Measurements from ENCODE around the gene SKAP2.
A peak's percentile ranks its signal among the peaks of the same experiment; 100 is the strongest.

Gene SKAP2

GRCh38 chr7:26792576-26792975, 71.8 kb downstream of the SKAP2 start:
- Histone ChIP-seq H3K36me3 (ENCODE audit: insufficient read depth, low read depth, low read length) (no peaks in the 10 kb centered on the region), H3K27me3 (ENCODE audit: insufficient read depth, low read length) (no peaks in the 10 kb centered on the region), H3K27ac (ENCODE audit: low read length) (no peak overlapping the region), H3K4me3 (ENCODE audit: low read length) (no peak overlapping the region), H3K9me3 (ENCODE audit: insufficient read depth, low read depth, low read length) (no peaks in the 10 kb centered on the region), H3K9ac (ENCODE audit: low read depth, low read length) (no peak overlapping the region), H3K4me1 (ENCODE audit: insufficient read depth, low read length) (no peaks in the 10 kb centered on the region)

GRCh38 chr7:26792006-26792405, 72.4 kb downstream of the SKAP2 start:
- Histone ChIP-seq H3K36me3 (ENCODE audit: insufficient read depth, low read depth, low read length) (no peaks in the 10 kb centered on the region), H3K4me3 (ENCODE audit: low read length) (no peak overlapping the region)

GRCh38 chr7:26789481-26790184, 74.8 kb downstream of the SKAP2 start:
- H3K27me3 ChIP-seq (ENCODE audit: insufficient read depth, low read length) = no peaks in the 10 kb centered on the region
- H3K9ac ChIP-seq (ENCODE audit: low read depth, low read length) = no peak overlapping the region
- no peak overlapping the region for H3K27ac ChIP-seq (ENCODE audit: low read length)
- H3K4me3 ChIP-seq (ENCODE audit: low read length) = no peak overlapping the region
- H3K36me3 ChIP-seq (ENCODE audit: insufficient read depth, low read depth, low read length) = no peaks in the 10 kb centered on the region
- no peaks in the 10 kb centered on the region for H3K9me3 ChIP-seq (ENCODE audit: insufficient read depth, low read depth, low read length)
- H3K4me1 ChIP-seq (ENCODE audit: insufficient read depth, low read length) = no peaks in the 10 kb centered on the region; the same call in 1 of the 2 replicates

More at GRCh38 chr7:26792006-26792405, 72.4 kb downstream of the SKAP2 start:
- H3K27me3 ChIP-seq (ENCODE audit: insufficient read depth, low read length) = no peaks in the 10 kb centered on the region
- no peaks in the 10 kb centered on the region for H3K4me1 ChIP-seq (ENCODE audit: insufficient read depth, low read length)
- no peak overlapping the region for H3K27ac ChIP-seq (ENCODE audit: low read length)
- H3K9ac ChIP-seq (ENCODE audit: low read depth, low read length) = no peak overlapping the region
- H3K9me3 ChIP-seq (ENCODE audit: insufficient read depth, low read depth, low read length) = no peaks in the 10 kb centered on the region

GRCh38 chr7:26787701-26788100, 76.7 kb downstream of the SKAP2 start:
- Histone ChIP-seq H3K27ac (ENCODE audit: low read length) (no peak overlapping the region), H3K4me3 (ENCODE audit: low read length) (no peak overlapping the region), H3K9me3 (ENCODE audit: insufficient read depth, low read depth, low read length) (no peaks in the 10 kb centered on the region), H3K27me3 (ENCODE audit: insufficient read depth, low read length) (no peaks in the 10 kb centered on the region), H3K36me3 (ENCODE audit: insufficient read depth, low read depth, low read length) (no peaks in the 10 kb centered on the region), H3K9ac (ENCODE audit: low read depth, low read length) (no peak overlapping the region), H3K4me1 (ENCODE audit: insufficient read depth, low read length) (peaks cover 7% of the 10 kb centered on the region; the same call in 1 of the 2 replicates)

GRCh38 chr7:26784118-26784517, 80.3 kb downstream of the SKAP2 start:
- Histone ChIP-seq H3K36me3 (ENCODE audit: insufficient read depth, low read depth, low read length) (no peaks in the 10 kb centered on the region), H3K9me3 (ENCODE audit: insufficient read depth, low read depth, low read length) (no peaks in the 10 kb centered on the region), H3K4me3 (ENCODE audit: low read length) (peak overlapping the region; percentile 41), H3K4me1 (ENCODE audit: insufficient read depth, low read length) (peaks cover 11% of the 10 kb centered on the region; the same call in 1 of the 2 replicates), H3K9ac (ENCODE audit: low read depth, low read length) (no peak overlapping the region), H3K27me3 (ENCODE audit: insufficient read depth, low read length) (no peaks in the 10 kb centered on the region), H3K27ac (ENCODE audit: low read length) (no peak overlapping the region)

GRCh38 chr7:26782501-26782900, 81.9 kb downstream of the SKAP2 start:
- no peak overlapping the region for H3K9ac ChIP-seq (ENCODE audit: low read depth, low read length)
- H3K27me3 ChIP-seq (ENCODE audit: insufficient read depth, low read length) = no peaks in the 10 kb centered on the region
- no peak overlapping the region for H3K4me3 ChIP-seq (ENCODE audit: low read length)
- H3K9me3 ChIP-seq (ENCODE audit: insufficient read depth, low read depth, low read length) = no peaks in the 10 kb centered on the region
- peaks cover 11% of the 10 kb centered on the region; the same call in 1 of the 2 replicates for H3K4me1 ChIP-seq (ENCODE audit: insufficient read depth, low read length)
- no peaks in the 10 kb centered on the region for H3K36me3 ChIP-seq (ENCODE audit: insufficient read depth, low read depth, low read length)
- H3K27ac ChIP-seq (ENCODE audit: low read length) = no peak overlapping the region

- H3K4me3 ChIP-seq (ENCODE audit: low read length) = no peak overlapping the region
- H3K4me1 ChIP-seq (ENCODE audit: insufficient read depth, low read length) = peaks cover 11% of the 10 kb centered on the region; the same call in 1 of the 2 replicates
- no peaks in the 10 kb centered on the region for H3K27me3 ChIP-seq (ENCODE audit: insufficient read depth, low read length)
- H3K9me3 ChIP-seq (ENCODE audit: insufficient read depth, low read depth, low read length) = no peaks in the 10 kb centered on the region
- H3K36me3 ChIP-seq (ENCODE audit: insufficient read depth, low read depth, low read length) = no peaks in the 10 kb centered on the region
- H3K9ac ChIP-seq (ENCODE audit: low read depth, low read length) = no peak overlapping the region
- H3K27ac ChIP-seq (ENCODE audit: low read length) = no peak overlapping the region
Measured at GRCh38 chr7:26779978-26780595, 84.3 kb downstream of the SKAP2 start.

- Histone ChIP-seq H3K4me3 (ENCODE audit: low read length) (no peak overlapping the region), H3K36me3 (ENCODE audit: insufficient read depth, low read depth, low read length) (no peaks in the 10 kb centered on the region), H3K9me3 (ENCODE audit: insufficient read depth, low read depth, low read length) (no peaks in the 10 kb centered on the region), H3K27ac (ENCODE audit: low read length) (no peak overlapping the region), H3K4me1 (ENCODE audit: insufficient read depth, low read length) (peaks cover 8% of the 10 kb centered on the region; the same call in 1 of the 2 replicates), H3K9ac (ENCODE audit: low read depth, low read length) (no peak overlapping the region), H3K27me3 (ENCODE audit: insufficient read depth, low read length) (no peaks in the 10 kb centered on the region)
Measured at GRCh38 chr7:26777385-26777784, 87.0 kb downstream of the SKAP2 start.

- Histone ChIP-seq H3K4me1 (ENCODE audit: insufficient read depth, low read length) (no peaks in the 10 kb centered on the region), H3K27me3 (ENCODE audit: insufficient read depth, low read length) (no peaks in the 10 kb centered on the region), H3K4me3 (ENCODE audit: low read length) (no peak overlapping the region), H3K9ac (ENCODE audit: low read depth, low read length) (no peak overlapping the region), H3K9me3 (ENCODE audit: insufficient read depth, low read depth, low read length) (no peaks in the 10 kb centered on the region), H3K36me3 (ENCODE audit: insufficient read depth, low read depth, low read length) (no peaks in the 10 kb centered on the region), H3K27ac (ENCODE audit: low read length) (no peak overlapping the region)
Measured at GRCh38 chr7:26760501-26760900, 103.9 kb downstream of the SKAP2 start.

GRCh38 chr7:26759108-26759507, 105.3 kb downstream of the SKAP2 start:
- Histone ChIP-seq H3K4me1 (ENCODE audit: insufficient read depth, low read length) (no peaks in the 10 kb centered on the region), H3K27me3 (ENCODE audit: insufficient read depth, low read length) (no peaks in the 10 kb centered on the region), H3K4me3 (ENCODE audit: low read length) (no peak overlapping the region), H3K9me3 (ENCODE audit: insufficient read depth, low read depth, low read length) (no peaks in the 10 kb centered on the region), H3K27ac (ENCODE audit: low read length) (no peak overlapping the region), H3K36me3 (ENCODE audit: insufficient read depth, low read depth, low read length) (no peaks in the 10 kb centered on the region), H3K9ac (ENCODE audit: low read depth, low read length) (no peak overlapping the region)

- Histone ChIP-seq H3K36me3 (ENCODE audit: insufficient read depth, low read depth, low read length) (no peaks in the 10 kb centered on the region), H3K9ac (ENCODE audit: low read depth, low read length) (no peak overlapping the region), H3K4me1 (ENCODE audit: insufficient read depth, low read length) (no peaks in the 10 kb centered on the region), H3K4me3 (ENCODE audit: low read length) (no peak overlapping the region), H3K27ac (ENCODE audit: low read length) (no peak overlapping the region), H3K27me3 (ENCODE audit: insufficient read depth, low read length) (no peaks in the 10 kb centered on the region), H3K9me3 (ENCODE audit: insufficient read depth, low read depth, low read length) (no peaks in the 10 kb centered on the region)
Measured at GRCh38 chr7:26743205-26743604, 121.2 kb downstream of the SKAP2 start.

GRCh38 chr7:26735976-26736600, 128.3 kb downstream of the SKAP2 start:
- peaks cover 4% of the 10 kb centered on the region; the same call in 1 of the 2 replicates for H3K4me1 ChIP-seq (ENCODE audit: insufficient read depth, low read length)
- no peaks in the 10 kb centered on the region for H3K27me3 ChIP-seq (ENCODE audit: insufficient read depth, low read length)
- no peak overlapping the region for H3K27ac ChIP-seq (ENCODE audit: low read length)
- no peak overlapping the region for H3K9ac ChIP-seq (ENCODE audit: low read depth, low read length)
- no peaks in the 10 kb centered on the region for H3K9me3 ChIP-seq (ENCODE audit: insufficient read depth, low read depth, low read length)
- peak overlapping the region; percentile 5; the same call in 1 of the 2 replicates for H3K4me3 ChIP-seq (ENCODE audit: low read length)
- H3K36me3 ChIP-seq (ENCODE audit: insufficient read depth, low read depth, low read length) = no peaks in the 10 kb centered on the region

Measured in iPS-20b (cell line).